MM.1S (cell line): Measurements from ENCODE around the gene FAM186B.

Experiments
- CTCF ChIP-seq: fragments of 300-600 bp; sonication (generic); IDR thresholded peaks from 2 replicates; pipeline ENCODE4 v1.5.1; 2016; ENCODE audit warnings: antibody characterized with exemption, low read length, mixed read lengths
- EZH2phosphoT487 ChIP-seq: fragments of 300-600 bp; sonication (generic); IDR thresholded peaks from 2 replicates; pipeline ENCODE4 v1.6.1; 2018; ENCODE audit warnings: antibody characterized with exemption, low read length

- no peak for TF ChIP-seq CTCF
- no peak for TF ChIP-seq EZH2phosphoT487
These were observed 53.4 kb downstream of the FAM186B start for GRCh38 chr12:49552014-49552413.
